Measurements from ENCODE around the gene CAPN10.

The CAPN10 gene

DNA sequence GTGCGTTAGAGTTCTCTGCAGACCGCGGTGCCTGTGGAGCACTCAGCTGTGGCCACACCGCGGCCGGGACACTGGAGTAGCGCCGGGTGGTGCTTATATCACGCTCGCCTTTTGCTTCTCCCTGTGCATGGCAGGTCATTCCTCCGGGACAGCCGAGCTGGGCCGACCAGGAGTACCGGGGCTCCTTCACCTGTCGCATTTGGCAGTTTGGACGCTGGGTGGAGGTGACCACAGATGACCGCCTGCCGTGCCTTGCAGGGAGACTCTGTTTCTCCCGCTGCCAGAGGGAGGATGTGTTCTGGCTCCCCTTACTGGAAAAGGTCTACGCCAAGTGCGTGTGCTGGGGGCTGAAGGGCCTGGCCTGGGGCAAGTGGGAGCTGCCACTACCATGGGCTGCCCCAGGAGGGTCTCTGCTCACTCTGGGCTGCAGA is 4.2 kb downstream of the CAPN10 start:
- DNase-seq = no peak

DNA sequence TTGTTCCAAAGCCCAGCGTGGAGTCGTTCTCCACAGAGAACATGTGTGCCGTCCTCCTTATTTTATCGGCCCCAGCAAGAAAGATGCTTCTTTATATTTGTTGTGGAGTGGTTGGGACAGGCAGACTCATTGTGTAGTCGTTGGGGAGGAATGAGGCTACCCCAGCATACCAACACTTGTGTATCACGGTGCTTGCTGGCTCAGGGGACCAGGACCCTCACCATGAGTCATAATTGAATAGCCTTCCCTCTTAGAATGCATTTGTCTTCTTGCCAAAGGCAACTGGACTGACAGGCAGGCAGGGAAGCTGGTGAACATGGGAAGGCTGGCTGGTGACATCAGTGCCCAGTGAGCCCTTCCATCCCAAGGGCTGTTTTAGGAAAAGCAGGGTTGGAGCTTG is 4.7 kb downstream of the CAPN10 start:
- DNase-seq = no peak

DNA sequence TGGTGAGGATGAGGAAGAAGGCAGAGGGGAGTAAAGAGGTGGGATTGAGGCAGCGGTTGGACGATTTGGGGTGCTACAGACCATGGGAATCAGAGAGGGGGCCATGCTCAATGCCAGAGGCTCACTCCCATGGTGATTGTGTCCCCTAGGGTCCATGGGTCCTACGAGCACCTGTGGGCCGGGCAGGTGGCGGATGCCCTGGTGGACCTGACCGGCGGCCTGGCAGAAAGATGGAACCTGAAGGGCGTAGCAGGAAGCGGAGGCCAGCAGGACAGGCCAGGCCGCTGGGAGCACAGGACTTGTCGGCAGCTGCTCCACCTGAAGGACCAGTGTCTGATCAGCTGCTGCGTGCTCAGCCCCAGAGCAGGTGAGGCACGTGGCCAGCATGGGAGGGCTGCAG is 5.2 kb downstream of the CAPN10 start:
- no peak for DNase-seq

DNA sequence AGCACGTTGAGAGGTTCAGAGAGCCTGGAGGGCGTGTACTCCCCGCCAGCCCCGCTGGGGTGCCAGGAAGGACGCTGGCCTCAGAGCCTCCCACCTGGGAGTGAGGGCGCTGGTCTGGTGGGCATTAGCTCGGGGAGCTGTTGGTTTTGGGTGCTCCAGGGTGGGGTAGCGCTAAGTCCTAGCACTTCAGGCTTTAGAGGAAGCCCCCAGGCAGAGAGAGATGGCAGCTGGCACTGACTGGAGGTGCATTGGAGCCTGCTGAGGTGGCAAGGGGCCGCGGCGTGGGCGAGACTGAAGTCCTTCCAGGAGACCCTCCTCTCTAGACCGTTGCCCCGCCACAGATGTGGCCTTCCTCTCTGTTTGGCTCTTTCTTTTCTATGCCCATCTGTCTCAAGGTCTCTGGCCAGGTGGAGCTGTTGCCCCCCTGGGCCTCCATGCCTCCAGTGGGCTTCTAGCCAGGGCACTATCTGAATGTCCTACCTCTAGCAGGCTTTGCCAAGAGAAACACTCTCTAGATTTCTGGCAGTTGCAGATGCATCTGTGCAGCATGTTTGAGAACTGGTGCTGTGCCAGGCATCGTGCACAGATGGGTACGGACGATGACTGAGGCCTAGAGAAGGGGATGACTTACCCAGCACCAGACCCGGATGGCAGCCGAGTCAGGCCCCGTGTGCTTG is 6.6 kb downstream of the CAPN10 start:
- DNase-seq = no peak

DNA sequence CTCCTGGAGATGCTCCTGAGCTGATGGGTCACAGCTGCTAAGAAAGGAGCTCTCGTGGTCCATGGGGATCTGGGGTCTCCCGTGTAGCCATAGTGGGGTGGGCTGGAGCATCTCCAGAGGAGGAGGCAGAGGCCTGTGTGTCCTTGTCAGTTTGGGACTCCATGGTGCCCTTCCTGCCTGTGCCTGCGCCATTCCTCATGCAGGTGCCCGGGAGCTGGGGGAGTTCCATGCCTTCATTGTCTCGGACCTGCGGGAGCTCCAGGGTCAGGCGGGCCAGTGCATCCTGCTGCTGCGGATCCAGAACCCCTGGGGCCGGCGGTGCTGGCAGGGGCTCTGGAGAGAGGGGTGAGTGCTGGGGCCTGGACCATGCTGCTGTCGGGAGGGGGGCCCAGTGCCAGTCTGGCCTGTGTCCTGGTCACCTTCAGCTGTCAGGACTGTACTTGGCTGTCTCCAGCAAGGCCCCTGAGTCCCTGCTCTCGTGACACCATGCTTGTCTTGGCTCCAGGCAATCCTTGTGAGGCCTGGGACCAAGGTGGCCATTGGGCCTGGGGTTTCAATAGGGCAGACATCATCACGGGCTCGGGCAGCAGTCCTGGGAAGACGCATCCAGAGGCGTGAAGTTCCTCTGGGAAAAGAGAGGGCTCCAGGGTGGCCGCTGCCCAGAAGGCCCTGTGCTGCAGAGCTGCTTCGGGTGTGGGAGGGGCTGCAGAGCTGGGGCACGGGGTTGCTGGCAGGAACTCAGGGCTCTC is 7.3 kb downstream of the CAPN10 start:
- no peak for DNase-seq

DNA sequence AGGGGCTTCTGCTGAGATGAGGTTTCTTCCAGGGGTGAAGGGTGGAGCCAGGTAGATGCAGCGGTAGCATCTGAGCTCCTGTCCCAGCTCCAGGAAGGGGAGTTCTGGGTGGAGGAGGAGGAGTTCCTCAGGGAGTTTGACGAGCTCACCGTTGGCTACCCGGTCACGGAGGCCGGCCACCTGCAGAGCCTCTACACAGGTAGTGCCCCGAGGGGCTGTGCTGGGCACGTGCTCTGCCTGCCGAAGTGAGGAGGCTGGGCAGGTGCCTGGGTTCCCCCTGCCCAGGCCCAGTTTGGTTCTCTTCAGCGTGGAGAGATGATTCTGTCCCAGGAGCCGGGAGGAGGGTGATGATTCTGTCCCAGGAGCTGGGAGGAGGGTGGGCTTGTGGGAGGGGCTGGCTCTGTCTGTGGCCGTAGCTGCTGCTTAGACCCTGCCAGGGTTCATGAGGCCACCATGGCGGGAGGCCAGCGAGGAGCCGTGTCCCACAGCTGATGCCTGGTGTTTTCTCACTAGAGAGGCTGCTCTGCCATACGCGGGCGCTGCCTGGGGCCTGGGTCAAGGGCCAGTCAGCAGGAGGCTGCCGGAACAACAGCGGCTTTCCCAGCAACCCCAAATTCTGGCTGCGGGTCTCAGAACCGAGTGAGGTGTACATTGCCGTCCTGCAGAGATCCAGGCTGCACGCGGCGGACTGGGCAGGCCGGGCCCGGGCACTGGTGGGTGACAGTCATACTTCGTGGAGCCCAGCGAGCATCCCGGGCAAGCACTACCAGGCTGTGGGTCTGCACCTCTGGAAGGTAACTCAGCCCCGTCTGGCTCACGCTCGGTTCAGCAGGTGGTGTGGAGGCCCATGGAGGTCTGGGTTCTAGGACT is 8.2 kb downstream of the CAPN10 start:
- peak; percentile 5 for DNase-seq

DNA sequence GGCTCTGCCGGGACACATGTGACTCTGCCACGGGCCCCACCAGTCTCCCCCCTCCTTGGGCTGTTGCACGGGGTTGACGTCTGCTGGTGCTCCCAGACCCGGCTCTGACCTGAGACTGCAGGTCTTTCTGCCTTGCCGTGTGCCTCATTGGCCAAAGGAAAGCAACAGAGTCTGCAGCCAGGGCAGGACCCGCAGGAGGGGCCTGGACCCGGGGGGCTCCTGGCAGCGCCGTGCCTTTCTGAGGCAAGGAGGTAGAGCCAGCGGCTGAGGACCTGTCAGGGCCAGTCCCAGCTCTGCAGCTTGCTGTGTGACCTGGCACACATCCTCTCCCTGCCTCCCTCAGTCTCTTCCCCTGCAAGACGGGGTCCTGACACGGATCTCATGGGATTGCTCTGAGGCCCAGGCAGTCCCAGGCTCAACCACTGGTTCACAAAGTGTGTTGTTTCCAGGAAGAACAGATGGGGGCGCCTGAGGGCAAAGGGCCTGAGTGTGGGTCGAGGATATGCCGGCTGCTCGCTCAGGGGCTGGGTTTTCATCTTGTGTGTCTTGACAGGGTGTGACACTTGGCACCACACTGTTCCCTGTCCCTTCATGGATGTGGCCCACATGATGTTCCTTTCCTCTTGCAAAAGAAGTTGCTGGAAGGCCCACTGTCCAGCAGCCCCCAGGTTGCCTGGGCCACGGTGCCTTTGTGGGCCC is 9.0 kb downstream of the CAPN10 start:
- DNase-seq = peak; percentile 7

DNA sequence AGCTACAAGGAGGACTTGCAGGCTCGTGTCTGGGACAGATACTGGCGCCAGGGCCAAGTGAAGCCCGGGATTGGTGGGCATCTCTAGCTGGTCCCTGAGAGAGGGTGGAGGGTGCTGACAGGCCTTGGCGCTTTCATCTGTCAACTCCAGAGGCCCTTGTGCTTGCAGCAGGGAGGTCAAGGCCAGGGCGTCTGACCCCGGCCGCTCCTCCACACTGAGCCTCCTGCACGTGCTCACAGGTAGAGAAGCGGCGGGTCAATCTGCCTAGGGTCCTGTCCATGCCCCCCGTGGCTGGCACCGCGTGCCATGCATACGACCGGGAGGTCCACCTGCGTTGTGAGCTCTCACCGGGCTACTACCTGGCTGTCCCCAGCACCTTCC is 9.5 kb downstream of the CAPN10 start:
- no peak for DNase-seq

DNA sequence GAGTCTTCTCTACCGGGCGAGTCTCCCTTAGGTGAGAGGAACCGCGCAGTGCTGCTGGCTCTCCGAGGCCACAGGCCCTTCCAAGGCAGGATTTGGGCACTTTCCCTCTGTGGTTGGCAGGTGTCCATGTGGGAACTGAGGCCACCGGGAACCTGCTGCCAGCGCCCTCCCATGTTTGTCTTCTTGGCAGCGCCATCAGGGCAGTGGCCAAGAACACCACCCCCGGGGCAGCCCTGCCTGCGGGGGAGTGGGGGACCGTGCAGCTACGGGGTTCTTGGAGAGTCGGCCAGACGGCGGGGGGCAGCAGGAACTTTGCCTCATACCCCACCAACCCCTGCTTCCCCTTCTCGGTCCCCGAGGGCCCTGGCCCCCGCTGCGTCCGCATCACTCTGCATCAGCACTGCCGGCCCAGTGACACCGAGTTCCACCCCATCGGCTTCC is 10.0 kb downstream of the CAPN10 start:
- DNase-seq = no peak

DNA sequence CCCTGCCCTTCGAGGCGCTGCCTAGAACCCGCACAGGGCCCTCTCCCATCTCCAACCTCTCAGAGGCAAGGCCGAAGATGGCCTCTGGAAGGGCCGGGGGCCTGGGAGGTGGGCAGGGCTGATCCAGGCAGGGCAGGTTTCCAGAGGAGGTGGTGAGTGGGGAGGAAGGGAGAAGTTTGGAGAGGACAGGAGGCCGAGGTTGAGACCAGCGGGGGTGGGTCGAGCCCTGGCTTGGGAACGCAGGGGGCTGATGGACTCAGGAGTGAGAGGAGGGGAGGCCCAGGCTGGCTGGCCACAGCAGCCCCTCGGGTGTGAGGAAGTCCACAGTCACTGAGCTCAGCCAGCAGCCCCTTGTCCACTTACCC is 10.5 kb downstream of the CAPN10 start:
- no peak for DNase-seq

DNA sequence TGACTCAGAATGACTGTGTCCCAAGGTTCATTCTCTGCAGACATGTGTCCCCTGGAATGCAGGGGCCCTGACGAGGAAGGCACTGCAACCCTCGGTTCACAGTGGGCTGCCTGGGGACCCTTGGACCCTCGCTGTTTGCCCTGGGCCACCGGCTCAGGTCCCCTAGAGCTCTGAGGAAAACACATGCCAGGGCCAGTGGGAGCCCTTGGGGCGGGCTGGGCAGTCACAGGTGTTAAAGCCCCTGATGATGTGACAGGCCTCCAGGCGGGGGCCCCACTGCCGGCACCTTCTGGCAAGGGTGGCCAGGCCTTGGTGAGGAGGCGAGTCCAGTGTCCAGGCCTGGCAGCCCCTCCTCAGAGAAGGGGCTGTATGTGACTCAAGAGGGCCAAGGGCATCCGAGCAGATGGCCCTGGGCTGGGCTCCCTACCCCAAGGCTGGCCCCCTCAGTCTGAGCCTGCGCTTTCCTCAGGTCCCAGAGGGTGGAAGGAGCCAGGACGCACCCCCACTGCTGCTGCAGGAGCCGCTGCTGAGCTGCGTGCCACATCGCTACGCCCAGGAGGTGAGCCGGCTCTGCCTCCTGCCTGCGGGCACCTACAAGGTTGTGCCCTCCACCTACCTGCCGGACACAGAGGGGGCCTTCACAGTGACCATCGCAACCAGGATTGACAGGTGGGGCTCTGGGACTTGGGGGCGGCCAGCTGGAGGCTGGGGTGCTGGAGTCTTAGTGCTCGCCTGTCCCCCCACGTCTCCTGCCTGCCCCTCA is 11.1 kb downstream of the CAPN10 start:
- DNase-seq = no peak

DNA sequence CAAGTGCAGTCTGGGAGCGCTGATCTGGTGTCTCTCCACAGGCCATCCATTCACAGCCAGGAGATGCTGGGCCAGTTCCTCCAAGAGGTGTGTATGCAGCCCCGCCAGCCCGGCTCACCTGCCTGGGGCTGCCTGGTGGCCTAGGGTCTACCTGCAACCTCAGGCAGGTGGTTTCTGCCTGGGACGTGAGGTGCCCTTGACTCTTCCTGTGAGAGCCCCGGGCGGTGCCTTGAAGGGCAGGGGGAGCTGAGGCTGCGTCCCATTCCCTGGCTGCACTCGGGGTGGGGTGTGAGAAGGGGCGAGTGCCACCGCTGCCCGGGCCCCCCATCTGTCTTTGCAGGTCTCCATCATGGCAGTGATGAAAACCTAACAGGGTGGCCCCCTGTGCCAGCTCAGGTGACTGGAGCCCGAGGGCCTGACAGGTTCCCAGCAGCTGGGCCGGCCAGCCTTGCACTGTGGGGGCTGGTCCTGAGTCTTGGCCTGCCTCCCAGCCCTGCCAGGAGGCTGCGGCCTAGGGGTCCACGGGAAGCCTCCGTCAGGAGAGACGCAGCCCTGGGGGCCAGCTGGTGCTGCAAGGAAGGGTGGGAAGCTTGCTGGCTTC is 11.9 kb downstream of the CAPN10 start:
- no peak for DNase-seq

DNA sequence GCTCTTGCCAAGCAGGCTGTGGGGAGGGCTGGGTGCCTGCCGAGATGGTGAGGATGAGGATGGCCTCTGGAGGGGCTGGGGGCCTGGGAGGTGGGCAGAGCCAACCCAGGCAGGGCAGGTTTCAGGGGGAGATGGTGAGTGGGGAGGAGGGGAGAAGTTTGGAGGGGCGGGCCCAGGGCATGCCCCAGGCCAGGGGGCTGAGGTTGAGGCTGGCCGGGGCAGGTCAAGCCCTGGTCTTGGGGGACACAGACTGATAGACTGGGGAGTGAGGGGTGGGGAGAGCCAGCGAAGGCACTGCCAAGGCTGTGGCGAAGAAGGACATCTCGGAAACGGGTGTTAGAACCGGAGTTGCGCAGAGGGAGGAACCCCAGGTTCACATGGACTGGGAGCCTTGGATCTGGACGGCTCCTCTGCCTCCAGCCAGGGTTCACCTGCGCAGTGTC is 12.6 kb downstream of the CAPN10 start:
- no peak for DNase-seq

DNA sequence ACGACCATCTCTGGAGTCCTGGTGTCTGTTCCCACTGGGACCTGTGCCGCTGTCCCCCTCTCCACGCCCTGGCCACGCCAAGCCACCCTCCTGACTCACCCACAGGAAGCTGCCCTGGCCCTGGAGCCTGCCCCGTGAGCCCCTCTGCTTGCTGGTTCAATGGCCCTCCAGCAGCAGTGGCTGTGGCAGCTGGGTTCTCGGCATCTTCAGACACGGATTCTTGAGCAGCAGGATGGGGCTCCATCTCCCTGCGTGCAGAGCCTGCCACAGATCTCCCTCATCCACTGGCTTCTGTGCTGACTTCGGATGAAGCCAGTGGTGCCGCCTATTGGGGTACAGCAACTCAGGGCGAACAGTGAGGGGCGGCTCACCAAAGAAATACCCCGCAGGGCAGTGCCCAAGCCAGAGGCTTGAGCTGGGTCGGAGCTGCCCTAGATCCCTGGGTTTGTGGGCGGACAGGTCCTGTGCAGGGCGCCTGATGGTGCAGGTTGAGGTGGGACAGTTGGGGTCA is 14.0 kb downstream of the CAPN10 start:
- no peak for DNase-seq

DNA sequence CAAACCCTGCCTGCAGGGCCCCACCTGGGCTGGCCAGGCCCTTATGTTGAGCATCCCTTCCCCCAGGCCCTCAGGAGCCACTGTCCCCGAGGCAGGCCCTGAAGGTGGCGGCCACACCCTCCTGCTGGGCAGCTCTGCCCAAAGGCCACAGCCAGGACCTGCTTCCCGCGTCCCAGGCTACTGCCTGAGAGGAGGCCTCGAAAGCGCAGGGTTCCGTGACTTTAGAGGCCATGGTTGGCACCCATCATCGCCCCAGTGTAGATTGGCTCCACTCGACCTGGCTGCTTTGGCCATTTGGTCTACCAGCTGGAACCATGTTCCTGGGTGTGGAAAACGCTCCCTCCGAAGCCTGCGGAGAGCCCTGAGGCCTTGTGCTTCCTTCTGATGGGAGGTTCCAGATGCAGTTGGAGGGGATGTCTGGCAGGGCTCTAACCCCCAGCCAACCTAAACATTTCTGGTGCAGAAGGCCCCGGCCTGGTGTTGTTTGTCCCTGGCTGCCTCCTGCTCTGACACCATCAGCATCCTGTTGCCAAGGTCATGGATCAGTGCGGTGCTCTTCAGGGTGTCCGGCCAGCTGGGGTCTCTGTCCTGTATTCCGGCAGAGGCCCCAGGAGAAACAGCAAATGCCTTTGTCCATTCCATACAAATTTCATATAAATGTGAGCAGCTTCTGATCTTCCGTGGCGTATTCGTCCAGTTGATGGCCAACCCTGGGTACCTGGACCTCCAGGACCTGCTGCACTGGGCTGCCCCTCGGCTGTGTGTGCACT is 14.7 kb downstream of the CAPN10 start:
- no peak for DNase-seq

DNA sequence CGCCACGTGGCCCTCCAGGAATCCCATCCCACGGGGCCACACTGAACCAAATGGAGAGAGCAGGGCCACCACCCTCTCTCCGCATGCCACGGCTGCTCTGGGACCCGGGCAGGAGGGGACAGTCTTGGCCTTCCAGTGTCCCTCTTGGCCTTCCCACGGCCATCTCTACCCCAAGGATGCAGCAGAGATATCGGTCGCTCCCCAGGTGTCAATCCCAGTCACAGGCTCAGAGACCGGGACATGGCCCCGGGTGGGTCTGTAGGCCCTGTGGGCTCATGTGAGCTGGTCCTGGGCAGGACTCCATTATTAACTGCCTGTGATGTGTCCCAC is 15.3 kb downstream of the CAPN10 start:
- no peak for DNase-seq

DNA sequence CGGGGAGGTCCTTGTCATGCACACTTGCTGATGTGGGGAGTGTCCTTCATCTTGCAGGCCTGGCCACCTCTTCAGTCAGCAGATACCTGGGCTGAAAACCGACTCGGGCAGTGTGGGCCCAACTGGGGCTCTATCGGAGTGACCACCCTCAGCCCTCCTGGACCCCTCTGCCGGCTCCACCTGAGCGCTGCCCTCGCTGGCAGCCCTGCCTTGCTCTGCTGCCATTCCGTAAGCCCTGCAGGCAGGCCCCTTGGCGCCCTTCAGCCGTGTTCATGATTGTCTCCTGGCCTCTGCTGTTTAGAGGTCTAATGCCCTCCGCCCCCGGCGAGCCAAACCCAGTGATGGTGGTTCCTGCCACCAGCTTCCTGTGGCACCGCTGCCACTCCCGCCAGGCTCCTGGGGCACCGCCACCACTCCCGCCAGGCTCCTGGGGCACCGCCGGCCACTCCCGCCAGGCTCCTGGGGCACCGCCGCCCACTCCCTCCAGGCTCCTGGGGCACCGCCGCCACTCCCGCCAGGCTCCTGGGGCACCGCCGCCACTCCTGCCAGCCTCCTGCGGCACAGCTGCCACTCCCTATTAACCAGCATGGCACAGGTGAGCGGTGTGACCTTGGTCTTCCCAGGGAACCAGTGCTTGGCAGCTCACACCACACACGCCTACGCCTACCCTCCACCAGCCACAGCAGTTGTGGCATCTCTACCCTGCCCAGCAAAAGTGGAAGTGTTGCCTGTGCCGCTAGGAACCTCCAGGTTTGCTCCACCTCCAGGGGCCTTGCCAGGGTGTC is 15.9 kb downstream of the CAPN10 start:
- DNase-seq = peak; percentile 57

DNA sequence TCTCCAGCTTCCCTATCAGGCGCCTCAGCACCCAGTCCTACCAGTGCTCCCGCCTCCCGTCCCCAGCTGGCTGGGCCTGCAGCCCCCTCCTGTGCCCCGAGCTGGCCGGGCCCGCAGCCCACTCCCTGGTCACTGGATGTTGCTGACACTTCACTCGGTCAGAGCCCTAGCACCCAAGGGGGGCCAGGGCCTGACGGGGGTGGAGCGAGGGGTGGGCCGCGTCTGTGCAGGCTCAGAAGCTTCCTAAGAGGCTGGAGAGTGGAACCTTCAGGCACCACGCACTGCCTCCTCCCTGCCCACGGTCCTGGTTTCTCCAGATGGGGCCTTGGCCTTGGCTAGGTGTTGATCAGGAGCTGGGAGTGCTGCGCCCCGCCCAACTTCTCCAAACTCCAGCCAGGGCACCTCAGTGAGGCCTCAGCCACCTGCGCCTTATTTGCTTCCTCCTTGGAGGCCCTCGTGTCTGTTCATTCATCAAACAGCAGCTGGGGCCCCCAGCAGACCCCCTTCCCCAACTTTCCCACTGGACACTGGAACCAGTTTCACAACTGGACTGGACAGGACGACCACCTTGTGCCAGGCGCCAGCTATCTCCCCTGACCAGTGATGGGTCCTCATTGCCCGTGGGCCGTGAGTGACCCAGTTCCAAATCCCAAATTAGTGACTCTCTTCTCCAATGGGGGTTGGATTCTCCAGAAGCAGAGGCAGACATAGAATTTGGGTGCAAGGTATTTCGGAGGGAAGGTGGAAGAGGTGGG is 16.7 kb downstream of the CAPN10 start:
- DNase-seq = no peak

DNA sequence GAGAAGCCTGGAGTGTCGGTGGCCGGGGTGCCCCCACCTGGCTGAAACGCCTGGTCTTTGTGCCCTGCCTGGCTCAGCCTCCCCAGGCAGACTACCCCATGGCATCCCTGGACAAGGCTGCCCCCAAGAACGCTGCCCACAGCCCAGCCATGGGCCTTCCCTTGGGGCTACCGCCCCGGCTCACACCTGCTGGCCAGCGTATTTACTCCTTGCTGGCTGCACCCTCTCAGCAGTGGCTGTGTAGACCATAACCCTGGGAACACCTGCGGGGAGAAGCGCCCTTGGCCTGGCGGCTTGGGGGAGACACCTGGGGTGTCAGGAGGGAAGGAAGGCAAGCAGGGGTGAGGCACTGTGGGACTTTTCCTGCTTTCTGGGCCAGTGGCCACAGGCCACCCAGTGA is 17.3 kb downstream of the CAPN10 start:
- DNase-seq = no peak

Measured in NCI-H69 (cell line).